Activated CD8-positive, alpha-beta memory T cell treated with anti-CD3 and anti-CD28 coated beads for 4 hours (primary cell): ENCODE measurements around the gene MRNIP.

Experiments used
- DNase-seq, 2 donors: peaks; one replicate each; pipeline ENCODE4 v3.0.0-alpha.2; 2020; ENCODE audit warnings: low read depth in 2 of 2

MRNIP gene

GRCh38 chr5:179889885-179890284, 31.3 kb upstream of the MRNIP start:
- no peak for DNase-seq

GRCh38 chr5:179887802-179888201, 29.2 kb upstream of the MRNIP start:
- DNase-seq, result no peak

GRCh38 chr5:179887095-179887494, 28.5 kb upstream of the MRNIP start:
- no peak for DNase-seq

GRCh38 chr5:179886190-179886911, 27.7 kb upstream of the MRNIP start:
- no peak for DNase-seq

GRCh38 chr5:179885491-179886090, 27.0 kb upstream of the MRNIP start:
- no peak for DNase-seq

GRCh38 chr5:179883163-179883562, 24.5 kb upstream of the MRNIP start:
- DNase-seq, result no peak

- DNase-seq, result no peak
These were observed 23.7 kb upstream of the MRNIP start for GRCh38 chr5:179882338-179882737.

GRCh38 chr5:179880848-179881590, 22.4 kb upstream of the MRNIP start:
- DNase-seq, result no peak

GRCh38 chr5:179880066-179880650, 21.5 kb upstream of the MRNIP start:
- DNase-seq, result no peak

- no peak for DNase-seq
These were observed 21.0 kb upstream of the MRNIP start for GRCh38 chr5:179879690-179880010.

- DNase-seq, result no peak
These were observed 20.5 kb upstream of the MRNIP start for GRCh38 chr5:179879003-179879689.

GRCh38 chr5:179878222-179879002, 19.8 kb upstream of the MRNIP start:
- DNase-seq, result no peak

- DNase-seq, result no peak
These were observed 18.0 kb upstream of the MRNIP start for GRCh38 chr5:179876610-179876952.

GRCh38 chr5:179875741-179876609, 17.4 kb upstream of the MRNIP start:
- no peak for DNase-seq

GRCh38 chr5:179874536-179875292, 16.1 kb upstream of the MRNIP start:
- no peak for DNase-seq

- DNase-seq, result no peak
These were observed 15.5 kb upstream of the MRNIP start for GRCh38 chr5:179874136-179874535.

- DNase-seq, result no peak
These were observed 15.0 kb upstream of the MRNIP start for GRCh38 chr5:179873588-179874110.

GRCh38 chr5:179872828-179873575, 14.4 kb upstream of the MRNIP start:
- DNase-seq, result no peak
